GM04504 (cell line): Measurements from ENCODE around the gene CLMP.
"Not testable (repeated sequence)": the region's sequence is repeated elsewhere in the genome, so short reads cannot be mapped to it uniquely, and the experiment has no call there.

ENCODE experiments used
- DNase-seq: peaks from one replicate; pipeline ENCODE4 v3.0.0-alpha.2; 2012; ENCODE audit warnings: low read depth

CLMP gene

GRCh38 chr11:123132881-123133280 lies 62.2 kb downstream of the CLMP start:
- DNase-seq = no peak

DNA sequence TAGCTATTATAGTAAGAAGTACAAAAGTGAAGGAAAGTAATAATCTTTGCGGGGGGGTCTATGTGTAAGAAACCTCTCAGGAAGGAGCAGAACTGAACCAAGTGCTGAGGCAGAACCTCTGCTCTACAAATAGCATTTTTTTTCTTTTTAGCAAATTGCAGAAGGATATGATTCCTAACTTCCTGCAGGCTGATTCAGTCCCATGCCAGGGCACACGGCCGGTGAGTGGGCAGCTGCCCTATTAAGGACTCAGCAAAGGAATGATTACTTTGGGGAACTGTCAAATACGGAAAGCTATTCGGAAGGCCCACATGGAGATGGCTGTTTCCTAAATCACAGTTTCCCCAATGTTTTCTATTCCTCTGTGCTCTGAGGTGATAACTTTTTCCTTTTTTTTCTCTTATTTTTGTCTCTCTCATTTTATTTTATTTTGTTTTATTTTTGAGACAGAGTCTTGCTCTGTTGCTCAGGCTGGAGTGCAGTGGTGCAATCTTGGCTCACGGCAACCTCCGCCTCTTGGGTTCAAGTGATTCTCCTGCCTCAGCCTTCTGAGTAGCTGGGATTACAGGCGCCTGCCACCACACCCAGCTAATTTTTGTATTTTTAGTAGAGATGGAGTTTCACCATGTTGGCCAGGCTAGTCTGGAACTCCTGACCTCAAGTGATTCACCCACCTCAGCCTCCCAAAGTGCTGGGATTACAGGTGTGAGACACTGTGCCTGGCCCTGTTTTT lies 62.8 kb downstream of the CLMP start:
- not testable (repeated sequence) for DNase-seq

- no peak for DNase-seq
These were observed 65.1 kb downstream of the CLMP start for GRCh38 chr11:123129920-123130319.

DNA sequence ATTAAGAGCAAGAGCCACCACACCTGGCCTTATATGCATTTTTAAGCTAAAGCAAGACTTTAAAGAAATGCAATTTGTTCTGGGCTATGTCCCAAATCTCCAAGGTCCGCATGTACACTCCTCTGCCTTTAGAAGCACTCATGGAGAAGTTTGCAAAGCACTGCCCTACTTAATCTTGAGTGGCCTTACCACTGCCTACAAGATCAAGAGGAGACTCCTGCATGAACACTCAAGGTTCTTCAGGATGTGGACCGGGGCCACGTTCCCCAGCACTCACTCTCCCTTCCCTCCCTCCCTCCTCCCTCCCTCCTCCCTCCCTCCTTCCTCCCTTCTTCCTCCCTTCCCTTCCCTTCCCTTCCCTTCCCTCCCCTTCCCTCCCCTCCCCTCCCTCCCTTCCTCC lies 69.9 kb downstream of the CLMP start:
- no peak for DNase-seq

DNA sequence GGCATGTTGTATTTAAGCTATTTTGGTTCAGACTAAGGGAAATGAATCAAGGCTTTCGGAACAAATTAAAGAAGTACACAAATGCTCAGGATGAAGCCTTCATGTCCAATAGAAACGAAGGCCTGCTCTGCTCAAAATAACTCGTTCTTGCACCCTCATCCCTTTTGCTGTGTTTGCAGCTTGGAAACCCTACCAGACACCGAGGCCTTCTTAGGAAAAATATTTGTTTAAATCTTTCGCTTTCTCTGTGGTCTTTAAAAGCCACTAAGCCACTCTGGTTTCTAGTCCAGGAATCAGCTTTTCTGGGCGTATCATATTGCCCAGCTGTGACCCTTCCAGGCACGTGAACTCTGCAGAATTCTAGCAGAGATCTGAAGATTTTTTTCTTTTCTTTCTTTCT lies 72.2 kb downstream of the CLMP start:
- no peak for DNase-seq

- no peak for DNase-seq
These were observed 72.7 kb downstream of the CLMP start for GRCh38 chr11:123122341-123122740.

DNA sequence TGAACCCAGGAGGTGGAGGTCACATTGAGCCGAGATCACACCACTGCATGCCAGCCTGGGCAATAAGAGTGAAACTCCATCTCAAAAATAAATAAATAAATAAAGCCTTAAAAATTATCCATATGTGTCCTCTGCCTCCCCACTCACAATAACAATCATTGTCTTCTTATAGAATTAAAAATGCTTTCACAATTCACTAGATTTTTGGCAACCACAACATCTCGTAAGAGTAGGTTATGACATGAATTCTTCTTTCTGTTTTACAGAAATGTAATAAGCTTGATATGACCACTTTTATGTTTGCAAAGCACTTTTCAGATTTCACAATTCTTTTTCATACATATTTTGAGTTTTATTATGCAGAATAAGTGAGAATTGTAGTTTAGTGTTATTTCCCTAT lies 78.6 kb downstream of the CLMP start:
- no peak for DNase-seq

DNA sequence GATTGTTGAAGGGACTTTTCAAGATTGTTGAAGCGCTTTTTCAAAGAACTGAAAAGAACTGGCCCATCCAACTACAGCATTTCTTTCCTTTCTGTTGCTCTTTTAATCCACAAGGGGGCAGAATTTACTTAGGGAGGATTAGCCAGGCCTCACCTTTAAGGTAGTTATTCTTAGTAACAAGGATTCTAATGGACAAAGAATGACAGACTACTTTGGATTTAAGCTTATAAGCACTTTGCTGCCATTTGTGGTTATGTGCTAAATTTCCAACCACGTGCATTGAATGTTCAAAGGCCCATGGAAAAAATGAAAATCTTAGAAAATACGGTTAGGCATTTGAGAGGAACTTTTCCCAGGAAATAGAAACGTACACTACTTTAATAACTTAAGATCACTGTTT lies 83.6 kb downstream of the CLMP start:
- no peak for DNase-seq

DNA sequence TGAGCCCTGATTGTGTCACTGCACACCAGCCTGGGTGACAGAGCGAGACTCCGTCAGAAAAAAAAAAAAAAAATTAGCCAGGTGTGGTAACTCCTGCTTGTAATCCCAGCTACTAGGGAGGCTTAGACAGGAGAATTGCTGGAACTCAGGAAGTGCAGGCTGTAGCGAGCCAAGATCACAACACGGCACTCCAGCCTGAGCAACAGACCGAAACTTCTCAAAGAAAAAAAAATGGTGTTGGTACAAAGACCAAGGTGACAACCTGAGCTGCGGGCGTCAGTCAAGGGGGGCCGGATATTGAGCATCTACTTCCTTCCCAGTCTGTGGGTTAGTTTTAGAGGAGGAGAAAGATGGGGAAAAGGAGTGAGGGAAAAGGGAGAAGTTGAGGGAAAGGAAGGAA lies 84.7 kb downstream of the CLMP start:
- DNase-seq = no peak

- DNase-seq = no peak
These were observed 87.0 kb downstream of the CLMP start for GRCh38 chr11:123107945-123108495.

DNA sequence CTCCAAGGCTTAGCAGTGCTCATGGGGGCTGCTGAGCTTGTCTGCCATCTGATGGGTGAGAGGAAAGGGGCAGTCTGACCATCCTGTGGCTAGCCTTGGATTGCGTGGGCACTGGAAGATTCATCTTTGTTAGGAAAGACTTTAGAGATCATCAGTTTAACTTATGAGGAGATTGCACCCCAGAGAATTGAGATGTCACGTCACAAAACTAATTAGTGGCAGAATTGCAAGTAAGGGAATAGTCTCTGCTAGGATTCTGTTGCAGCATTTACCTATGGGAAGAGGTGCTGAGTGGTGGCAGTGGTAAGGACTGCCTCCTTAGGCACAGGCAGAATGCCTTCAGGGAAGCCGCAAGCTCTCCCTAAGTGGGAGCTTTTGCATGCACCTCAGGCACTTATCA lies 90.4 kb downstream of the CLMP start:
- DNase-seq = no peak

DNA sequence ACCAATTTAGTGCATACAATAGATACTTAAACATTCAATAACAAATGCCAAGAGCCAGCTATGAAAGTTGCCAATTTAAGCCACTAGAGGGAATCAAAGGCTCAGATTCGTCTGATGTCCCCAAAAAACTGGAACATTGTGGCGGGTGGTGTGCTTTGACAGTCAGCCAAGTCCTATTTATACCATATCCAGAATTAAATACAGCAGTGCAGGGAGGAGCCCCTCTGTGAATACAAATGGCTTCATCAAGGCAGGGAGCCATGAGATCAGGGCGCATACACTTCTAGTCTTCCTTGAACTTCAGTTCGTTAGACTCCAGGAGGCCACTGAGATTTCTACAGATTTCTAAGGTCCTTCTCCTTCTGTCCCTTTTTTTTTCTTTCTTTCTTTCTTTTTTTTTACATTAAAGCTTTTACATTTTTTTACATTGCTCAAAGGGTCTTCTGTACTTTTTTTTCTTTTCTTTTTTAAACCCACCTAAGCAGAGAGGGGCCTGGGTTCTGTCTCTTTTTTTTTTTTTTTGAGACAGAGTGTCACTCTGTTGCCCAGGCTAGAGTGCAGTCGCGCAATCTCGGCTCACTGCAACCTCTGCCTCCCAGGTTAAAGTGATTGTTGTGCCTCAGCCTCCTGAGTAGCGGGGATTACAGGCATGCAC lies 91.6 kb downstream of the CLMP start:
- DNase-seq = peak; percentile 58

DNA sequence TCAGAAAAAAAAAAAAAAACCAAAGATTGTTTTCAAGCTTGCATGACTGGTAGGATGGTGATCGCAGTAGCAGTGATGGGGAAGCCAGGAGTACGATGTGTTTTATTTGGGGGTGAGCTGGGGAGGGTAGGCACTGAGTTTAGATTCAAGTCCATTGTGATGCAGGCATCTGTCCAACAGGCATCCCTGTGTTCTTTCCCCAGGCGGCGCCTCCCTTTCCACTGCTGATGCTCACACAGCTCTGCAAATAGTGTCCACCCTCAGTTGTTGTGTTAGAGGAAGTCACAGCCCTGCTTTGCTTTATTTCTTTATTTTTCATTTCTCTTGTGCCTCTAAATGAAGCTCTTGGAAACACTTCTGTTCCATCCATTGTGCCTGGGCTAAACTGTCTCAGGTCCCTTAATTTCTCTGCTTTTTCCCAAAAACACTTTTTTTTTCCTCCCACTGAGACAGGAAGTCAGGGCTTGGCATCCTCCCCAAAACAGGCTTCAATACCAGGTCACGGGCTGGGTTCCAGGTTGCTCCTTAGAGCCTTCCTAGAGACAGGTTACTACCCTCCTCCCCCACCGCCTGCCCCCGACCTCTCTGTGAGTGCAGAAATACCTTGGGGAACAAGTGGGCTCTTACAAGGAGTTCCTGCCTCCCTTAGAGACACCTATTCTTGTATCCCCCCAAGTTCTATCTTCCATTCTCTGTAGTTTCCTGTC lies 94.5 kb downstream of the CLMP start:
- no peak for DNase-seq

DNA sequence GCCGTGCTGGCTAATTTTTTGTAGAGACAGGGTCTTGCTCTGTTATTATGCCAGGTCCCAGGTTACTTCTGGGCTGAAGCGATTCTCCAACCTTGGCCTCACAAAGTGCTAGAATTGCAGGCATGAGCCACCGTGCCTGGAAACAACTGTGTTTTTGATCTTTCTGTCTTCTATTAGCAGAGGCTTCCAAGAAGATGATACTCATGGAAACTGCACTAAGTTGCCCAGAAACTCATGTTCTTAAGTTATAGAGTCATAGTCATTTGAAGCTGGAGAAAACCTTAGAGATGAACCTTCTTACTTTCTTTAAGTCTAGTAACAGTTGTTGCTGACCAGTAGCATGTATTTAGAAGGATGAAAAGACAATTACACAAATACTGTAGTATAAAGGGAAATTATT lies 96.1 kb downstream of the CLMP start:
- DNase-seq = no peak

- no peak for DNase-seq
These were observed 101.3 kb downstream of the CLMP start for GRCh38 chr11:123093739-123094138.

GRCh38 chr11:123091506-123091905 lies 103.5 kb downstream of the CLMP start:
- DNase-seq = no peak

- DNase-seq = not testable (repeated sequence)
These were observed 104.9 kb downstream of the CLMP start for GRCh38 chr11:123090168-123090567.

- not testable (repeated sequence) for DNase-seq
These were observed 106.2 kb downstream of the CLMP start for GRCh38 chr11:123088896-123089295.

DNA sequence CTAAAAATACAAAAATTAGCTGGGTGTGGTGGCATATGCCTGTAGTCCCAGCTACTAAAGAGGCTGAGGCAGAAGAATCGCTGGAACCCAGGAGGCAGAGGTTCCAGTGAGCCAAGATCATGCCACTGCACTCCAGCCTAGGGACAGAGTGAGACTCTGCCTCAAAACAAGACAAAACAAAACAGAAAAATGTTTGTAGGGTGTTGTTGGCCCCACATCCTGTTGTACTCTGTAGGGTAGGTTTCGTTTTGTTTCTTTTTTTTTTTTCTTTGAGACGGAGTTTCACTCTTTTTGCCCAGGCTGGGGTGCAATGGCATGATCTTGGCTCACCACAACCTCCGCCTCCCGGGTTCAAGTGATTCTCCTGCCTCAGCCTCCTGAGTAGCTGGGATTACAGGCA lies 107.4 kb downstream of the CLMP start:
- not testable (repeated sequence) for DNase-seq

DNA sequence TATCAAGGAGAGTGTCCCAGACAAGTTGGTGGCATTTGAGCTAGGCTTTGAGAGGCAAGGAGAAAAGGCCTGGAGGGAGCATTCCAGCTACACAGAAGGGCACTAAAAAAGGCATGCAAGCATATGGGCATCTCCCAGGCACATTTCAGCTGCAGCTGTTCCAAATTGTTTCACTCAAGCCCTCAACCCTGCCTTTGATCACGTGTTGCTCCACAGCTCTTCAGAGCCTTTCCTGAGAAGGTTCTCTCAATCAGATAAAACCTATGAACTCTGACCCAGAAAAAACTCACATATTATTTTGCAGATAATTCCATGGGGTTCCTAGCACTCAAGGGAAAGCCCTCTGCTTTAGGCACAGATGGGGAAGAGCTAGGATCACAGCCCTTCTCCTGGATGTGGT lies 108.7 kb downstream of the CLMP start:
- DNase-seq = no peak

DNA sequence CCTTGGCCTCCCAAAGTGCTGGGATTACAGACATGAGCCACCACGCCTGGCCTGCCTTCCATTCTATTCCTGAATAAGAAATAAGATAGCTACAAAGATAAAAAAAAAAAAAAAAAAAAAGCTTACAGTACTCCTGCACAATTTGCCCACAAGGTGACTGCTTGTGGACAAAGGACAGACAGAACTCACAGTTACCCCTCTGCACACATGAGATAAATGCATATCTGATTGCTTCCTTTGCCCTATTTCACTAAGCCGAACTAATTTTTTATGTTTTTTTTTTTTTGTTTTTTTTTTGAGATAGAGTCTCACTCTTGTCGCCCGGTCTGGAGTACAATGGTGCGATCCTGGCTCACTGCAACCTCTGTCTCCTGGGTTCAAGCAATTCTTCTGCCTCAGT lies 109.6 kb downstream of the CLMP start:
- no peak for DNase-seq

GRCh38 chr11:123084454-123084853 lies 110.6 kb downstream of the CLMP start:
- DNase-seq = no peak

- DNase-seq = peak; percentile 95
These were observed 111.4 kb downstream of the CLMP start for GRCh38 chr11:123083623-123084029.
